Erythroblast (primary cell): ENCODE results near the gene HERC5.

Source experiments
- GATA1 ChIP-seq: IDR thresholded peaks from 2 replicates; pipeline ENCODE4 v1.6.1; 2011; ENCODE audit warnings: low read depth, mild to moderate bottlenecking, control low read depth, low read length, moderate library complexity
- POLR2A ChIP-seq: IDR thresholded peaks from 2 replicates; pipeline ENCODE4 v1.6.1; 2011; ENCODE audit warnings: mild to moderate bottlenecking, low read length

GRCh38 chr4:88440146-88440545 is 16.8 kb upstream of the HERC5 start:
- TF ChIP-seq POLR2A, result no peak
- no peak for TF ChIP-seq GATA1
